RWPE1 (cell line): ENCODE data around the gene SPNS2.
"Not testable (repeated sequence)": the region's sequence is repeated elsewhere in the genome, so short reads cannot be mapped to it uniquely, and the experiment has no call there.

ENCODE experiments used
- CTCF ChIA-PET: fragments of 350-600 bp; sonication (Branson Sonifier 250); formaldehyde crosslinking; extraction: SDS; loops from one replicate; lab custom pipeline; 2021; lab: Yijun Ruan, JAX
- POLR2A ChIA-PET: fragments of 400-600 bp; formaldehyde crosslinking; extraction: SDS; loops from one replicate; lab custom pipeline; 2020; ENCODE audit warnings: antibody characterized with exemption; ENCODE audit not compliant: low non-redundant PET; lab: Yijun Ruan, JAX
- DNase-seq: peaks from one replicate; pipeline ENCODE4 v3.0.0; 2012; ENCODE audit warnings: low spot score
- H3K27ac ChIP-seq: fragments of 450-650 bp; 2 replicates; pipeline ENCODE4 v1.5.1; 2017
- TF ChIP-seq, protein P1 (sequence below): fragments of 450-650 bp; conservative IDR thresholded peaks from 2 replicates; pipeline ENCODE4 v1.5.1; 2017; ENCODE audit warnings: low read depth, mild to moderate bottlenecking

Gene SPNS2

DNA sequence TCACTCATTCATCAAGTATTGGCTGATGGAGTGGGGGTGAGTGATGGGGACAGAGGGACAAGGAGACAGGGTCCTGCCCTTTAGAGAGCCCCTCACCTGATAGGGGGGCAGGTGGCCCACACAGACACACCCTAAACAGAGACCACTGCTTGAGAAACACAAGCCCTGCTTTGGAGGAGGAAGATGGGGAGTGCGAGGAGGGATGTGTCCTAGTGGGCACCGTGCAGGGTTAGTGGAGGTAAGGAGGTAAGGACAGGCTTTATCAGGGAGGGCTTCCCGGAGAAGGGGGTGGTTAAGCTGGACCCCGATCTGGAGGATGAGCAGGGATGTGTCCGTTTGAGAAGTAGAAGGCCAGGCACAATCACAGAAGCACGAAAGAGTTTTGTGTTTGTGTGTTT, 77.5 kb downstream of the SPNS2 start:
- ChIA-PET CTCF (interaction anchor here (1.1 kb wide), 1 partner anchor 11 kb away, joined by 3 read pairs; no protein-coding TSS in a partner anchor), POLR2A (no interaction called here)
- TF ChIP-seq, protein P1, sequence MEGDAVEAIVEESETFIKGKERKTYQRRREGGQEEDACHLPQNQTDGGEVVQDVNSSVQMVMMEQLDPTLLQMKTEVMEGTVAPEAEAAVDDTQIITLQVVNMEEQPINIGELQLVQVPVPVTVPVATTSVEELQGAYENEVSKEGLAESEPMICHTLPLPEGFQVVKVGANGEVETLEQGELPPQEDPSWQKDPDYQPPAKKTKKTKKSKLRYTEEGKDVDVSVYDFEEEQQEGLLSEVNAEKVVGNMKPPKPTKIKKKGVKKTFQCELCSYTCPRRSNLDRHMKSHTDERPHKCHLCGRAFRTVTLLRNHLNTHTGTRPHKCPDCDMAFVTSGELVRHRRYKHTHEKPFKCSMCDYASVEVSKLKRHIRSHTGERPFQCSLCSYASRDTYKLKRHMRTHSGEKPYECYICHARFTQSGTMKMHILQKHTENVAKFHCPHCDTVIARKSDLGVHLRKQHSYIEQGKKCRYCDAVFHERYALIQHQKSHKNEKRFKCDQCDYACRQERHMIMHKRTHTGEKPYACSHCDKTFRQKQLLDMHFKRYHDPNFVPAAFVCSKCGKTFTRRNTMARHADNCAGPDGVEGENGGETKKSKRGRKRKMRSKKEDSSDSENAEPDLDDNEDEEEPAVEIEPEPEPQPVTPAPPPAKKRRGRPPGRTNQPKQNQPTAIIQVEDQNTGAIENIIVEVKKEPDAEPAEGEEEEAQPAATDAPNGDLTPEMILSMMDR, result no peak
- no peak overlapping the region for H3K27ac ChIP-seq
- DNase-seq, result no peak

DNA sequence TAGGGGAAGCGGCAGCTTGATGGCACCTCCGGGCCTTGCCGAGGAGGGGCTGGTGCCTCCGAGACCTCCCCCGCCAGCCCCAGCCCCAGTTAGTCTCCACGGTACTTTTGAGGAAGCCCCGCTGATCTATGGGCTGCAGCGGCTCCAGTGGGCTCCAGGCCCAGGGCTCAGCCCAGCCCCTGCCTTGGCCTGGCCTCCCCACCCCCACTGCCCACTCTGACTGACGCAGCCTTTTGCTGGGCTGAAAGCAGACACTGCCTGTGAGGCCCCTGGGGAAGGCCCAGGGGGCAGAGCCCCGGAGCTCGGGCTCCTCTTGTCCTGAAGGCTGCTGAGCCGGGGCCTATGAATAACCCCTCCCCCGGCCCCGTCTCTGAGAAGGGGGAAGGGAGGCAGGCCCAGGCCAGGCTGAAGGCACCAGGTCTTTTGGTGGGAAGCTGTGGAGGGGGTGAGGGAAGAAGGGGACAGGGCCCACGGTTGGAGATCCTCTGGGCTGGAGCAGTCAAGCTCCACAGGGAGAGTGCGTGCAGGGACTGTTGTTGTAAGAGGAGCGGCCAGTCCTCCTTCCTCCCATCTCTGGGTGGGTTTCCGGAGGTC, 78.1 kb downstream of the SPNS2 start:
- DNase-seq, result no peak
- H3K27ac ChIP-seq, result no peak overlapping the region
- CTCF ChIA-PET, result interaction anchor here (0.6 to 1.1 kb wide), 4 partner anchors 10 to 214 kb away, joined by 3 to 6 read pairs (median 3); no protein-coding TSS in a partner anchor
- POLR2A ChIA-PET, result no interaction called here
- TF ChIP-seq, protein P1, result no peak

DNA sequence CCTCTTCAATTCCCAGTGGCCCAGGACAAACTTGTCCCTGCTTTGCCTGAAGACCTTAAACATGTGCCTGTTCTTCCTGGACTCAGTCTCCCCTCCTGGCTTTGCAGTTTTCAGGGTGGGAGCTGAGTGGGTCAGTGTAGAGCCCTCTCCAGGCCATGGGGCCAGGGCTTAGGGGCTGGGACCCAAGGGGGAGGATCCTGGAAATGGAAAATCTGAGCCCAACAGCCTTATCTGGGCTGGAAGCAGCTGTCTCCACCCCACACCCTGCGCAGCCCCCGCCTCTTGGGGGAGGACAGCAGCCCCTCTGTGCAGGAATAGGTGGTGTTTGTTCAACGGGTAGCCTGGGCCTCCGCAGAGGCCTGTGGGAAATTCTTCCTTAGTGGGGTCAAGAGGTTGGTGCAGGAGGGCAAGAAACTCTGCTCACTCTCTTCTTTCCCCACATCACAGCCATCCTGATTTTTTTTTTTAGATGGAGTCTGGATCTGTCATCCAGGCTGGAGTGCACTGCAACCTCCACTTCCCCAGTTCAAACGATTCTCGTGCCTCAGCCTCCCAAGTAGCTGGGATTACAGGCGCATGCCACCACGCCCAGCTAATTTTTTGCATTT, 78.8 kb downstream of the SPNS2 start:
- no peak for DNase-seq
- TF ChIP-seq, protein P1, result no peak
- H3K27ac ChIP-seq, result no peak overlapping the region
- ChIA-PET POLR2A (no interaction called here), CTCF (interaction anchor here (0.6 to 1.1 kb wide), 4 partner anchors 11 to 213 kb away, joined by 3 to 6 read pairs (median 3); no protein-coding TSS in a partner anchor)

DNA sequence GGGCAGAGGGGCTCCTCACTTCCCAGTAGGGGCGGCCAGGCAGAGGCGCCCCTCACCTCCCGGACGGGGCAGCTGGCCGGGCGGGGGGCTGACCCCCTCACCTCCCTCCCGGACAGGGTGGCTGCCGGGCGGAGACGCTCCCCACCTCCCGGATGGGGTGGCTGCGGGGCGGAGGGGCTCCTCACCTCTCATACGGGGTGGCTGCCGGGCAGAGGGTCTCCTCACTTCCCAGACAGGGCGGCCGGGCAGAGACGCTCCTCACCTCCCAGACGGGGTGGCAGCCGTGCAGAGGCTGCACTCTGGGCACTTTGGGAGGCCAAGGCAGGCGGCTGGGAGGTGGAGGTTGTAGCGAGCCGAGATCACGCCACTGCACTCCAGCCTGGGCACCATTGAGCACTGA, 79.7 kb downstream of the SPNS2 start:
- DNase-seq, CTCF ChIA-PET, H3K27ac ChIP-seq, POLR2A ChIA-PET: not testable (repeated sequence)

DNA sequence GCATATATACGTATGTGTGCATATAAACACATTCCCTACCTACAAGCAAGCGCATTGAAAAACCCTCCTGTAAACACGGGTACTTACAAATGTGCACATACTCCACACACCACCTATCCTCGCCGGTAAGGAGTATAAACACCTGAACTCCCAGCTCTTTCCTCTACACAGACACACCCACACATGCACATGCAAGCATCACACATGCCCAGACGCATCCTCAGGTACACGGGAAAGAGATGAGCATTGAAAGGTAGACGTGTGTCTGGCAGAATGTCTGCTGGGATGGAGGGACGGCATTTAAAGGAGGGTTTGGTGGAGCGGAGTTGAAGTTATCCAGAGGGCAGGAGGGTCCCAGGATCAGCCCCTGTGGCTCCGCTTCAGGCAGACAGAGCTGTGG, 81.0 kb downstream of the SPNS2 start:
- POLR2A ChIA-PET, result interaction anchor here (0.7 kb wide), 1 partner anchor 8 kb away, joined by 10 read pairs; no protein-coding TSS in a partner anchor
- CTCF ChIA-PET, result interaction anchor here (0.6 kb wide), 1 partner anchor 189 kb away, joined by 3 read pairs; no protein-coding TSS in a partner anchor
- TF ChIP-seq, protein P1, result no peak
- H3K27ac ChIP-seq, result no peak overlapping the region
- no peak for DNase-seq

DNA sequence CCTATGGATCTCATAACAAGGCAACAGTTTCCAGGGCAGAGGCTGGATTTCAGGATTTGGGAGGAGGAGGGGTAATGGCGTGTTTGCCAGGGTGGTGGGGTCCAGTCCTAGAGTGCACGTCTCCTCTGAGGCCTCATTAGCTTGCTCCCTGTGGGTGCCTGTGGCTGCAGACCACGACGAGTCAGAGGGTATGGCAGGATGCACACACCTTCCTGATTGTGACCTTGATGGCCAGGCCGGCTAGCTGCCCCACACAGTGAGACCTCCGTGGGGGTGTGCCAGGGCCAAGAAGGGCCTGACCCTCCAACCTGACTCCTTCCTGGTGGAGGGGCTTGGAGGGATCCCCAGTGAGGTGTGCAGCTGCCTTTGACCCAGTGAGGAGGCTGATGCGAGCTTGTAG, 81.6 kb downstream of the SPNS2 start:
- no peak overlapping the region for H3K27ac ChIP-seq
- ChIA-PET POLR2A (no interaction called here), CTCF (no interaction called here)
- TF ChIP-seq, protein P1, result no peak
- no peak for DNase-seq

DNA sequence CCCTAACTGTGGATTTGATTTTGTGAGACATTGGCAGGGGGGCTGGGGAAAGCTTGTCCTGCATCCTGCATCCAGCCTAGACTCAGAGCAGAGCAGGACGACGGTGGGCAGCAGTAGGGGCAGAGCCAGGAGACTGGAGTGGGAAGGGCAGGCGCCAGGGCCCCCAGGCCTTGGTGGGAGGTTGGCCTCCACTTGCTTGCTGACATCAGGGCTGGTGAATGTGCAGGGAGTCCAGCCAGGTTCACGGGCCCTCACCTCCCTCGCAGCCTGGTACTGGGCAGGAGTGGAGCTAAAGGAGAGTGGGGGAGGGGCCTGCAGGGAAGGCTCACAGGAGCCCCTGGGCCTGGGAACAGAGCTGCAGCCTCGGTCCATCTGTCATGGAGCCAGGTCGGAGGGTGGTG, 83.4 kb downstream of the SPNS2 start:
- no peak overlapping the region for H3K27ac ChIP-seq
- POLR2A ChIA-PET, result no interaction called here
- CTCF ChIA-PET, result interaction anchor here (0.6 to 1.0 kb wide), 3 partner anchors 30 to 136 kb away, joined by 3 to 4 read pairs (median 3); no protein-coding TSS in a partner anchor
- DNase-seq, result no peak
- TF ChIP-seq, protein P1, result no peak
